NB4 (cell line): ENCODE results near the gene PERP.
"Not testable (repeated sequence)": the region's sequence is repeated elsewhere in the genome, so short reads cannot be mapped to it uniquely, and the experiment has no call there.

Experiments used
- DNase-seq: peaks from one replicate; pipeline ENCODE4 v3.0.0; 2010; ENCODE audit warnings: low read depth
- H3K4me3 ChIP-seq: one replicate; pipeline ENCODE4 v1.5.1; 2011; ENCODE audit warnings: mild to moderate bottlenecking, low read depth, low read length, moderate library complexity
- MYC ChIP-seq: IDR thresholded peaks from 2 replicates; pipeline ENCODE4 v1.6.1; 2011; ENCODE audit warnings: low read depth, low read length
- POLR2A ChIP-seq: IDR thresholded peaks from 2 replicates; pipeline ENCODE4 v1.6.1; 2011; ENCODE audit warnings: mild to moderate bottlenecking; ENCODE audit not compliant: insufficient read length; ENCODE audit errors: extremely low read depth
- TF ChIP-seq, protein P1 (sequence below): IDR thresholded peaks from 2 replicates; pipeline ENCODE4 v1.6.1; 2011; ENCODE audit warnings: low read depth, low read length
- TF ChIP-seq, protein P2 (sequence below): IDR thresholded peaks from one replicate; pipeline ENCODE4 v1.5.1; 2012; ENCODE audit warnings: low read depth, low read length

The PERP gene

DNA sequence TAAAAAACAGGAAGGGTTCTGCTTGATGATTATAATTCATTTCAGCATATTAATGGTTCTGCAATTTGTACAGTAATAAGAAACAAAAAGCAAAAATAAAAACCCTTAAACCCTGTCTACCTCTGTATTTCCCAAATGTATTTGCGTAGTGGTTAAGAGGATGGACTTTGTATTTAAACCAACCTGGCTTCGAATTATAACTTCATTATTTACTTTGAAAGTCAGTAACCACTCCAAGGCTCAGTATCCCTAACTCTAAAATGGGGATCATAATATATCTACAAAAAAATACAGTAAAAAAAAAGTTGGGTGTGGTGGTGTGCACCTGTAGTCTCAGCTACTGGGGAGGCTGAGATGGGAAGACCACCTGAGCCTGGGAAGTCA, 21.4 kb downstream of the PERP start:
- no peak for DNase-seq
- TF ChIP-seq POLR2A (no peak), MYC (no peak)
- TF ChIP-seq, protein P1, sequence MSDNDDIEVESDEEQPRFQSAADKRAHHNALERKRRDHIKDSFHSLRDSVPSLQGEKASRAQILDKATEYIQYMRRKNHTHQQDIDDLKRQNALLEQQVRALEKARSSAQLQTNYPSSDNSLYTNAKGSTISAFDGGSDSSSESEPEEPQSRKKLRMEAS: no peak
- TF ChIP-seq, protein P2, sequence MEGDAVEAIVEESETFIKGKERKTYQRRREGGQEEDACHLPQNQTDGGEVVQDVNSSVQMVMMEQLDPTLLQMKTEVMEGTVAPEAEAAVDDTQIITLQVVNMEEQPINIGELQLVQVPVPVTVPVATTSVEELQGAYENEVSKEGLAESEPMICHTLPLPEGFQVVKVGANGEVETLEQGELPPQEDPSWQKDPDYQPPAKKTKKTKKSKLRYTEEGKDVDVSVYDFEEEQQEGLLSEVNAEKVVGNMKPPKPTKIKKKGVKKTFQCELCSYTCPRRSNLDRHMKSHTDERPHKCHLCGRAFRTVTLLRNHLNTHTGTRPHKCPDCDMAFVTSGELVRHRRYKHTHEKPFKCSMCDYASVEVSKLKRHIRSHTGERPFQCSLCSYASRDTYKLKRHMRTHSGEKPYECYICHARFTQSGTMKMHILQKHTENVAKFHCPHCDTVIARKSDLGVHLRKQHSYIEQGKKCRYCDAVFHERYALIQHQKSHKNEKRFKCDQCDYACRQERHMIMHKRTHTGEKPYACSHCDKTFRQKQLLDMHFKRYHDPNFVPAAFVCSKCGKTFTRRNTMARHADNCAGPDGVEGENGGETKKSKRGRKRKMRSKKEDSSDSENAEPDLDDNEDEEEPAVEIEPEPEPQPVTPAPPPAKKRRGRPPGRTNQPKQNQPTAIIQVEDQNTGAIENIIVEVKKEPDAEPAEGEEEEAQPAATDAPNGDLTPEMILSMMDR: no peak
- no peak overlapping the region for H3K4me3 ChIP-seq

DNA sequence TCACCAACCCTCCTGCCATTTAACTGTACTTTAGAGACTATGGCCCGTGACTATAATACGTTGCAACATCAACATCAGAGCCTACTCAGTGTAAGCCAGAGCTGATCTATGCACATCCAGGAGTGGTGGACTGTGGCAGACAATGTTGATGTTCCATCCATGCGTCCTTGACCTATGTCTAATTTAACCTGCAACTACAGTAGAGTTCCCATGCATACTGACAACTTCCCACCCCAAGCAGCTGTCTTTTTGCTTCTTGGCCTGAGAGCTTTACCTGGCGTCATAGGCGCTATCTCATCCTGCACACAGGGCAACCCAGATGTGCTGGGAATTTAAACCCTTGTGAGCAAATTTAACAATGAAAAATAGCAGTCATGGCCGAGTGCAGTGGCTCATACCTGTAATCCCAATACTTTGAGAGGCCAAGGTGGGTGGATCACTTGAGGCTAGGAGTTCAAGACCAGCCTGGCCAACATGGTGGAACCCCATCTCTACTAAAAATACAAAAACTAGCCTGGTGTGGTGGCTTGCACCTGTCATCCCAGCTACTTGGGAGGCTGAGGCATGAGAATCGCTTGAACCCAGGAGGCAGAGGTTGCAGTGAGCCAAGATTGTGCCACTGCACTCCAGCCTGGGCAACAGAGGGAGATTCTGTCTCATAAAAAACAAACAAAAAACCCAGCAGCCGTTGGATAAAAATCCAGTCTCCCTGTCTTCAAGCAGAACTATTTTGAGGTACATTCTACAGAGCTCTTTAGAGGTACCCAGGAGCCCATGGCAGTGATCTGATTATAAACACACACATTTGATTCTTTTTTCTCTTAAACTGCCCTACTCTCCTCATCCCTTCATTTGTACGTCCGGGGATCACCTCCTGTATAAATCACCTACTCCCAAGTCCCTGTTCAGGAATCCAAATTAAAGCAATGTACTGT, 22.0 kb downstream of the PERP start:
- no peak for TF ChIP-seq POLR2A
- TF ChIP-seq, protein P2: no peak
- H3K4me3 ChIP-seq: no peak overlapping the region
- DNase-seq: no peak

DNA sequence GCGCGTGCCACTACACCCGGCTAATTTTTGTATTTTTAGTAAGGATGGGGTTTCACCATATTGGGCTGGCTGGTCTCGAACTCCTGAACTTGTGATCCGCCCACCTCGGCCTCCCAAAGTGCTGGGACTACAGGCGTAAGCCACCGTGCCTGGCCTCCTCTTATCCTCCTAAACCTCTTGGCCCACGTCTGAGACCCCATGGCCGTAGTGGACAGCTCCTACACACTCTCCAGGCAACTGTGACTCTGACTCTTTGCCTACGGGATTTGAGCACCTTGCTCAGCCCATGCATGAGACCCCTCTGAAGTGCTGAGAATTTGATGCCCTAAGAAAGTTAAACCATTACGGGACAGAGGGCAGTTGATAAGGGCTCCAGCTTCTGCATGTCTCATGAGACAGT, 25.0 kb downstream of the PERP start:
- no peak for DNase-seq
- TF ChIP-seq MYC (no peak), POLR2A (no peak)
- TF ChIP-seq, protein P2: no peak
- TF ChIP-seq, protein P1: no peak

DNA sequence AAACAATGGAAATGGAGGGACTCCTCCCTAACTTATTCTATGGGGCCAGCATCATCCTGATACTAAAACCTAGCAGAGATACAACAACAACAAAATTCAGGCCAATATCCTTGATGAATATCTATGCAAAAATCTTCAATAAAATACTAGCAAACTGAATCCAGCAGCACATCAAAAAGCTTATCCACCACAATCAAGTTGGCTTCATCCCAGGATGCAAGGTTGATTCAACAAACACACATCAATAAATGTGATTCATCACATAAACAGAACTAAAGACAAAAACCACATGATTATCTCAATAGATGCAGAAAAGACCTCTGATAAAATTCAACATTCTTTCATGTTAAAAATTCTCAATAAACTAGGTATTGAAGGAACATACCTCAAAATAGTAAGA, 27.7 kb downstream of the PERP start:
- not testable (repeated sequence) for H3K4me3 ChIP-seq, DNase-seq

More for the DNA sequence above, 25.0 kb downstream of the PERP start:
- H3K4me3 ChIP-seq: no peak overlapping the region

DNA sequence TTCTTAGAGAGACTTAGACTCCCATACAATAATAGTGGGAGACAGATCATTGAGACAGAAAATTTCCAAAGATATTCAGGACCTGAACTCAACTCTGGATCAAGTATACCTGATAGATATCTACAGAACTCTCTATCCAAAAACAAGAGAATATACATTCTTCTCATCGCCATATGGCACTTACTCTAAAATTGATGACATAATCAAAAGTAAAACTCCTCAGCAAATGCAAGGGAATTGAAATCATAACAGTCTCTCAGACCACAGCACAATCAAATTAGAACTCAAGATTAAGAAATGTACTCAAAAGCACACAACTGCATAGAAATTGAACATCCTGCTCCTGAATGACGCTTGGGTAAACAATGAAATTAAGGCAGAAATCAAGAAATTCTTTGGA, 28.7 kb downstream of the PERP start:
- TF ChIP-seq, protein P1: no peak
- TF ChIP-seq, protein P2: no peak
- no peak for TF ChIP-seq POLR2A
- TF ChIP-seq MYC: no peak
- H3K4me3 ChIP-seq: no peak overlapping the region
- DNase-seq: no peak

DNA sequence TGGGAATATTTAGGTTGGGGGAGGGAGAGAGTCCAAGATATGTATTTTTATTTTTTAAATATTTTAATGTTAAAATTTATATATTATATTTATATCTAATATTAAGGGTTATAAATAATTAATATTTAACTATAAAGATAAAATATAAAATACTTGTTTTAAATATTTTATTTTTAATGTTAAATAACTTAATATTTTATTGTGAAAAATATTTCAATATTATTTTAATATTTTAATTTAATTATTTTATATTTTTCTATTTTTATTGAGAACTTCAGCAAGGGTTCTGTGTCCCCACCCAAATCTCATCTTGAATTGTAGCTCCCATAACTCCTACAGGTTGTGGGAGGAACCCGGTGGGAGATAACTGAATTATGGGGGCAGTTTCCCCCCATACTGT, 34.0 kb downstream of the PERP start:
- H3K4me3 ChIP-seq: no peak overlapping the region
- DNase-seq: no peak
- no peak for TF ChIP-seq POLR2A
- TF ChIP-seq MYC: no peak
- TF ChIP-seq, protein P1: no peak
- TF ChIP-seq, protein P2: no peak
